A204.1 (cell line): ENCODE measurements around the gene THEM5.

Experiments used
- FAIRE-seq: peaks from 2 replicates; lab custom pipeline; 2012; peaks lifted over from hg19 to GRCh38; lab: Jason Lieb, UNC

THEM5 gene

DNA sequence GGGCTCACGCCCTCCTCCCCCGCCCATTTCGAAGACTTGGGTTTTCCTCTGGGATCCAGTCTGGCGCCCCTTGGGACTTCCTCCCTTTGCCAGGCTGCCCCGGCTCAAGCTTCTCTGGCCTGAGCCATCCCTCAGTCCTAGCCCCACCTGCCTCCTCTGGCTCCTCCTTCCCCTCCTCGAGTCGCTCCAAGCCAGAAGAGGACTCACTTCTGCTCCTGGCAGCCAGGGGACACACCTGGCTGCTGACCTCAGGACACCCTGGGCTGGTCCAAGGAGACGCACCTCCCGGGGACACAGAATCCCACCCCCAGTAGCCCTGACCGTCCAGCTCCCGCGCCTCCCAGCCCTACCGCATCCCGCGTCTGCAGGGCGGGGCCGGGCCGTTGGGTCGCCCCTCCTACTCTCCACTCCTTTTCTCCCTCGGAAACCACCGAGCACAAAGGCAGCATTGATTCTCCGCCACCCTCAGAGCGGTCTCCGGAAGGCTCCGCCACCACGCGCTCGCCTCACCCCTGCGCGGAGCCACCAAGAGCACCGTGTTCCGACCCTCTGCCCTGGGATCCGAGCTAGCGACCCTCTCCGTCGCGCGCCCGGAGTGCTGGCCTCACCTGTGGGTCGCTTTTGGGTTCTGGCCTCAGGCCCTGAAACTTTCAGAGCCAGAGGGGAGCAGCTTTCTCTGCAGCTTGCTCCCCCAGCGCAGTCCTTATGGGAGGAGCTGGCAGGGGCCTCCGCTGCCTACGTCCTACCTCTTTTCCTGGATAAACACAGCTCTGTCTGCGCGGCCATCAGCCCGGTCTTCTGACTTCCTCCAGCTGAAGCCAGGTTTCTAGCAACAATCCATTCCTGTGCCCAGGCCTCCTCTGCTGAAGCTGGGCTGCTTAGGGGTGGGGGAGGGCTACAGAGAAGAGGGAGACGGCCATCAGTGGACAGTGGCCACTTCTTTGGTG lies 13.8 kb downstream of the THEM5 start, which contains the start of gene C2CD4D:
C2CD4D (minus strand) TSS at position 364 of the 947 bp plus-strand sequence. CDS start 831 bp downstream, outside the sequence.
- no peak for FAIRE-seq

DNA sequence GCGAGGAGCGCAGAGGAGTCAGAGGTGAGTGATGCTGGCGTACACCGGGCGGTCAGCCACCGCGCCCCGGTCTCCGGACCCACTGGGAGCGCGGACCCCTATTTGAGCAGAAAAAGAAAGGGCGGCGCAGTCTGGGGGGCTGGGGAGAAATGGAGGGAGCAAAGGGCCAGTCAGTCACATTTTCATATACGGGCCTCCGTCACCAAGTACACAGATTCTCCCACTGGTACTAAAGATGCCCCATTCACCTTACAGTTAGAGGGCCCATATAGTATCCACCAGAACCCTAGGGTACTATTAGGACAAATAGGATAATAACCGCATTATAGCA lies 14.5 kb downstream of the THEM5 start:
- no peak for FAIRE-seq

- FAIRE-seq, result no peak
Measured at GRCh38 chr1:151838222-151839081, 15.1 kb downstream of the THEM5 start.

GRCh38 chr1:151837884-151838221 lies 15.7 kb downstream of the THEM5 start:
- no peak for FAIRE-seq

DNA sequence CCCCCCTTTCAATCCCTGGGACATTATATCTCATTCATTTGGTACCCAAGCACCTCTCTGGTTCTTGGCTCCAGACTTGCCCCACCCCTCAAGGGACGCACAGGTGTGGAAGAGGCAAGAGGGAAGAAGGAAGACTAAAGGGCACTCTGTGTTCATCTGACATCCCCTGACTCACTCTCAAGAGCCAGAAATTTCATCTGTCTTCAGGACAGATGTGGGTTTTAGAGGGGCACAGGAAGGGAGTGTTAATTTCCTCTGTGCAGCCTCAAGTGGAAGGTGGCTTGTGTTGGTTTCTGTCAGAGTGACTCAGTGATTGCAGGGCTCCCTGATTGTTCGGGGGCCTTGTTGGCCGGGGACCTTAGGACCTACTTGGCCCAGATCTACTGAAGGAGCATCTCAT lies 16.3 kb downstream of the THEM5 start:
- FAIRE-seq, result no peak

- FAIRE-seq, result no peak
Measured at GRCh38 chr1:151835596-151835995, 17.9 kb downstream of the THEM5 start.

- FAIRE-seq, result no peak
Measured at GRCh38 chr1:151834239-151834638, 19.3 kb downstream of the THEM5 start.

DNA sequence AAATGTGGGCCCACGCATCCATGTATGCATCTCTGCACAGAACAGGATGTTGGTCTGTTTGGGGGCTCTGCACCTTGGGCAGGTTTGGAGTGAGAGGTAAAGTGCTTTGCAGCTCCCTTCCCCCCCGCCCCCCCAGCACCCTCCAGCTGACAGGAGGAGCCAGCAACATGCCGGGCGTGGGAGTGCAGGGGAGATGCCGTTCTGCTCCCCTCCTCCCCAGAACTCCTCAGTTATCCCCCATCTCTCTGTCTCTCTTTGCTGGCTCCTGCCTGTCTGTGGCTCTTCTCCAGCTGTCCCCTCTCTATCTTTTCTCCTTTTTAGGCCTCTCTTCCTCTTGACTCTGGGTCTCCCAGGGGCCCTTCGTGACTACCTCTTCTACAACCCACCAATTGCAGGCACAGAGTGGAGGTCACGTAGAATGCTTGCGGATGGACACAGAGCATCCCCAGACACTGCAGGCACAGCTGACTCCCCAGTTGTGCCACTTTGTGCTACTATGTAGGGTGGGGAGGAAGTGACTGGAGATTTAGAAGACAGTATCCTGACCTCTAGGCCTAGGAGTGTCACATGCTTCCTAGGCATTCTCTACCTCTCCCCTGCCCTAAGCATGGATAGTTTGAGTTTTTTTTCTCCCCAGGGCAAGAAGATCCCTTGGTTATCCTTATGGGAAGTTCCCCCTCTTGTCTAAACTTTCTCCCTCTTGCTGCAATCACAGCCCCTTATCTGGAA lies 20.2 kb downstream of the THEM5 start:
- no peak for FAIRE-seq

GRCh38 chr1:151832318-151832980 lies 21.1 kb downstream of the THEM5 start:
- FAIRE-seq, result no peak

- no peak for FAIRE-seq
Measured at GRCh38 chr1:151831605-151832004, 21.9 kb downstream of the THEM5 start, which contains the start of gene RORC. TSS of gene RORC (minus strand) at chr1:151831802. CDS start at chr1:151831764, 38 bp downstream.

DNA sequence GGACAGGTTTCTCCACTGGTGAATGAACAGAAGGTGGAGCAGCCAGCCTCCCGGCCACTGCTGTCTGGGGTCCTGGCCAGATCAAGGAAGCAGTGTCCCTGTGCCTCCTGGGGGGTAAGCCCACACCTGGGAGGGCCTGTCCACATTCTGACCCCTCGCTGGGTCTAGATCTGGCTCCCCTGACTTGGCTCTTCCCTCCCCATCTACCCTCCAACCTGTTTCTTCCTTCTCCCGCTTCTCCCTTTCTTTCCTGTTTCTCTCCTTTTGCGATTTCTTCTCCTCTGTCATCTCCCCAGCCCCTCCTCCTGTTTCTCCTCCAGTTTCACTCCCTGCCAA lies 22.3 kb downstream of the THEM5 start:
- no peak for FAIRE-seq

DNA sequence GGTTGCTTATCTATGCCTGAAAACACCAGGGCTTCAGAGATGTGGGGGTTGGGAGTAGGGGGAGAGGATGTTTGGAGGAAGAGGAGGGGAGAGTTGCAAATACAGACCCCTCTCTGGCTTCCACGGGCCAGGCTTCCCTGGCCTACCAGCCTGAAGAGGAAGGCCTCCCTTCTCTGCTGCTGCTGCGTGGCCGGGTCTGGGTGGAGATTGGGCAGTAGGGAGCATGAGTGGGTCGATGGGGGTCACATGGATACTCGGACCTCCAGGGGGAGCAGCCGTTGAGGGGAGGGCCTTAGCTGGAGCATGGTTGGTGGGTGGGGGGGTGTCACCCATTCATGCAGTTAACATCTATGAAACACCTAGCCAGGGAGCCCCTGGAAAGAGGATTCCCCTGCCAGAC lies 23.5 kb downstream of the THEM5 start:
- FAIRE-seq, result no peak

GRCh38 chr1:151829352-151830046 lies 24.0 kb downstream of the THEM5 start:
- FAIRE-seq, result no peak

- no peak for FAIRE-seq
Measured at GRCh38 chr1:151828921-151829320, 24.6 kb downstream of the THEM5 start.

GRCh38 chr1:151827853-151828252 lies 25.7 kb downstream of the THEM5 start:
- FAIRE-seq, result no peak

GRCh38 chr1:151825751-151826660 lies 27.5 kb downstream of the THEM5 start:
- no peak for FAIRE-seq

DNA sequence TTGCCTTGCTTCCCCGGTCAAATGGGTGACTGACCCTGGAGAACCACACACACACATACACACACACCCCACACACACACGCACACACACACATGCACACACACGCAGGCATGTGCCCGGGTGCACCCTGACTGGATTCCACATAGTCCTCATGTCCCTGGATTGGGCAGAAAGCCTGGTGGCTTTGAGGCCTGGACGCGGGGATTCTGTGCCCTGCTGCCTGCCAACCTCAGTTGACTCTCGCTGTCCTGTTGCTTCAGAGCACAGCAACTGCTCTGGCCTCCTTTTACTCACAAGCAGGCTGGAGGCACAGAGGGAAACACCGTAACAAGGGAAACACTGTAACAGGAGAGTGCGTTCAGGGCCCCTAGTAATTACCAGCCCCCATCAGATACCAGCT lies 28.3 kb downstream of the THEM5 start:
- FAIRE-seq, result no peak

DNA sequence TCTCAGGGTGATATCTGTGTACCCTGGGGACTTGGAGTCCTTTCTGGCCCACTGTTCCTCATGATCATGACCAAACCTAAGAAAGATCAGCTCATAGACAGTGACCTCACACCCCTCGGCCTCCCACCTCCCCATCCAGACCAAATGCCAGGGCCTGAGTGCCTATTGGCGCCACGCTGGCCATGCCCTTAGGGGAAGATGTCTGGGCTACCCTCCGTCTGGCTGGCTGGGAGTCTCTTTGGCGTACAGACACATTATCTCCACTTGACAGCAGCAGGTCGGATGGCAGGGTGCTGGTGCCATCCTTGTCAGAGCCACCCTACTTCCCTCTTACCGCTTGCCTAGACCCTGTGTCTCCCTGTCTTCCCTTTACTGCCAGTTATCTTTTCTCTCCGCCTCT lies 30.3 kb downstream of the THEM5 start:
- no peak for FAIRE-seq

DNA sequence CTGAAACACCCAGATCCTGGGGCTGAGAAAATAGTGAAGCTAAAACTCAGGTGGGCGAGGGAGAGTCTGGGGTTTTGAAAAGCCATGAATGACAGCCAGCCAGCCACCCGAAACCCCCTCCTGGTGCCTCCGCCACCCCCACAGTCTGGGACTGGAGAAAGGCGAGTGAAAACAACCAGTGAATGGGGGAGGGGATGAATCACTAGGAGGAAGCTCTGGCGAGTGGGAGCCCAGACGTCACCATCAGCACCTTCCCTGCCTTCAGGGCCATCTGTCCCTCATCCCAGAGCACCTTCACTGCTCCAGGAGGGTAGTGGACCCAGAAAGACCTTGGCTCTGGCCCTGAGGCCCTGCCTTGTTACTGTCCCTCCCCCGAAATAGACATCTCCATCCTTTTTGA lies 31.1 kb downstream of the THEM5 start:
- FAIRE-seq, result no peak

- no peak for FAIRE-seq
Measured at GRCh38 chr1:151820940-151821339, 32.6 kb downstream of the THEM5 start.
